22Rv1 (cell line): ENCODE results near the gene ENTHD1.

Experiments
- CTCF ChIP-seq: fragments of 450-650 bp; IDR thresholded peaks from 2 replicates; pipeline ENCODE4 v1.5.1; 2017; ENCODE audit warnings: mild to moderate bottlenecking
- ZFX ChIP-seq: fragments of 450-650 bp; IDR thresholded peaks from 2 replicates; pipeline ENCODE4 v1.6.1; 2017; ENCODE audit warnings: antibody characterized with exemption, borderline replicate concordance

- TF ChIP-seq CTCF (no peak), ZFX (no peak)
Observed at GRCh38 chr22:39731881-39732555, 161.5 kb downstream of the ENTHD1 start.
